HCT116 (cell line): ENCODE measurements around the gene NDUFAF2. TPM values are rescaled to one million over a fixed set of nuclear protein-coding genes. Genes with fewer than 3 reads are reported as not detected.

Experiments used
- ATAC-seq: fragments of 200-7000 bp; cut with Tn5 transposase; 2 replicates; pipeline ENCODE4 v1.9.1; 2020; ENCODE audit warnings: mild to moderate bottlenecking, moderate library complexity
- BruUV-seq: library from RNA; stranded (reverse); fragments of 400-500 nt; replicated peaks from 2 replicates; lab custom pipeline; 2021; lab: Mats Ljungman, UMichigan
- CTCF ChIA-PET: fragments of 300-600 bp; sonication (Branson Sonifier 250); formaldehyde crosslinking; loops from one replicate; lab custom pipeline; 2021; ENCODE audit warnings: antibody characterized with exemption; lab: Charles Lee
- POLR2A ChIA-PET: fragments of 300-600, 350-600 bp; sonication (Branson Sonifier 250); formaldehyde crosslinking; loops from one replicate; lab custom pipeline; 2021; ENCODE audit warnings: antibody characterized with exemption; lab: Charles Lee
- RAD21 ChIA-PET, 2 experiments: fragments of 300-600 bp; sonication (Branson Sonifier 250); formaldehyde crosslinking; loops; one replicate each; lab custom pipeline; 2023; ENCODE audit warnings: low total read pairs in 2 of 2; ENCODE audit not compliant: uncharacterized antibody in 2 of 2, unreplicated experiment in 2 of 2, low non-redundant PET in 1 of 2; lab: Charles Lee
- DNase-seq: peaks from one replicate; pipeline ENCODE4 v3.0.0-alpha.2; 2010; ENCODE audit warnings: low read depth, low spot score
- H2AFZ ChIP-seq: fragments of 200-600 bp; shearing (Covaris generic), sonication (generic); 2 replicates; pipeline ENCODE4 v1.6.1; 2017; ENCODE audit warnings: low read depth, mixed run types, mixed read lengths, antibody characterized with exemption, low read length; ENCODE audit not compliant: poor library complexity, severe bottlenecking
- H3K27ac ChIP-seq: 2 replicates; pipeline ENCODE4 v1.5.1; 2012; ENCODE audit warnings: low read depth, low read length
- H3K27me3 ChIP-seq: fragments of 200-600 bp; sonication (generic); 2 replicates; pipeline ENCODE4 v1.6.1; 2016; ENCODE audit warnings: mixed run types, low read length, mixed read lengths; ENCODE audit not compliant: insufficient read depth
- H3K36me3 ChIP-seq, 2 experiments: fragments of 200-500 bp in 1 of 2; fragments of 200-600 bp in 1 of 2; sonication (Bioruptor generic) in 1 of 2; sonication (generic) in 1 of 2; 2 replicates each; pipeline versions ENCODE4 v1.5.1 to v1.6.1; 2014 to 2016; ENCODE audit warnings: low read length in 2 of 2, inconsistent platforms in 1 of 2, mixed read lengths in 1 of 2, mixed run types in 1 of 2; ENCODE audit not compliant: insufficient read depth in 2 of 2, control insufficient read depth in 1 of 2
- H3K4me1 ChIP-seq, 2 experiments: fragments of 200-600 bp in 1 of 2; sonication (generic) in 1 of 2; 2 replicates each; pipeline versions ENCODE4 v1.5.1 to v1.6.1; 2012 to 2017; ENCODE audit warnings: low read length in 2 of 2, inconsistent platforms in 1 of 2, mild to moderate bottlenecking in 1 of 2, mixed read lengths in 1 of 2, mixed run types in 1 of 2, moderate library complexity in 1 of 2; ENCODE audit not compliant: insufficient read depth in 2 of 2, control insufficient read depth in 1 of 2
- H3K4me2 ChIP-seq: fragments of 200-600 bp; sonication (generic); 2 replicates; pipeline ENCODE4 v1.6.1; 2017; ENCODE audit warnings: mixed run types, low read length, mixed read lengths
- H3K4me3 ChIP-seq, 2 experiments: fragments of 200-600 bp in 1 of 2; sonication (generic) in 1 of 2; replicated peaks in 1 of 2; 2 replicates each; pipeline ENCODE4 v1.5.1; 2011 to 2016; ENCODE audit warnings: low read length in 2 of 2, control low read depth in 1 of 2, low read depth in 1 of 2, mild to moderate bottlenecking in 1 of 2, mixed read lengths in 1 of 2, mixed run types in 1 of 2
- H3K79me2 ChIP-seq: fragments of 200-600 bp; sonication (generic); 2 replicates; pipeline ENCODE4 v1.6.1; 2017; ENCODE audit warnings: mild to moderate bottlenecking, mixed run types, low read length, moderate library complexity, mixed read lengths; ENCODE audit not compliant: insufficient read depth
- H3K9ac ChIP-seq: fragments of 200-600 bp; sonication (generic); 2 replicates; pipeline ENCODE4 v1.6.1; 2016; ENCODE audit warnings: low read length, mixed read lengths
- H3K9me2 ChIP-seq: fragments of 200-600 bp; sonication (generic), shearing (Covaris generic); 2 replicates; pipeline ENCODE4 v1.6.1; 2017; ENCODE audit warnings: mixed run types, mild to moderate bottlenecking, moderate library complexity; ENCODE audit not compliant: insufficient read depth
- H3K9me3 ChIP-seq, 2 experiments: fragments of 200-500 bp in 1 of 2; fragments of 200-600 bp in 1 of 2; sonication (Bioruptor generic) in 1 of 2; sonication (generic) in 1 of 2; 2 replicates each; pipeline ENCODE4 v1.6.1; 2014 to 2017; ENCODE audit warnings: low read length in 2 of 2, mixed read lengths in 2 of 2, inconsistent platforms in 1 of 2, low read depth in 1 of 2, mild to moderate bottlenecking in 1 of 2, mixed run types in 1 of 2, moderate library complexity in 1 of 2; ENCODE audit not compliant: control insufficient read depth in 1 of 2, insufficient read depth in 1 of 2
- H4K20me1 ChIP-seq: fragments of 200-600 bp; sonication (generic), shearing (Covaris generic); 2 replicates; pipeline ENCODE4 v1.6.1; 2017; ENCODE audit warnings: mixed run types, mild to moderate bottlenecking, moderate library complexity; ENCODE audit not compliant: insufficient read depth
- CBX3 ChIP-seq: IDR thresholded peaks from 2 replicates; pipeline ENCODE4 v1.6.1; 2012; ENCODE audit warnings: low read depth
- CEBPB ChIP-seq: IDR thresholded peaks from 2 replicates; pipeline ENCODE4 v1.6.1; 2012; ENCODE audit warnings: low read depth
- EGR1 ChIP-seq: IDR thresholded peaks from 2 replicates; pipeline ENCODE4 v1.6.1; 2012; ENCODE audit warnings: low read depth
- ELF1 ChIP-seq: IDR thresholded peaks from 2 replicates; pipeline ENCODE4 v1.6.1; 2012; ENCODE audit warnings: low read depth, borderline replicate concordance
- EZH2phosphoT487 ChIP-seq: fragments of 200-600 bp; IDR thresholded peaks from 2 replicates; pipeline ENCODE4 v1.6.1; 2018; ENCODE audit warnings: antibody characterized with exemption, borderline replicate concordance
- FOSL1 ChIP-seq: IDR thresholded peaks from 2 replicates; pipeline ENCODE4 v1.6.1; 2012; ENCODE audit warnings: low read depth
- JUND ChIP-seq: IDR thresholded peaks from 2 replicates; pipeline ENCODE4 v1.6.1; 2012
- POLR2A ChIP-seq: IDR thresholded peaks from 2 replicates; pipeline ENCODE4 v1.7.0; 2011; ENCODE audit warnings: borderline replicate concordance; ENCODE audit not compliant: insufficient read depth, insufficient read length; ENCODE audit errors: extremely low read depth
- POLR2AphosphoS5 ChIP-seq: IDR thresholded peaks from 2 replicates; pipeline ENCODE4 v1.6.1; 2011; ENCODE audit warnings: mild to moderate bottlenecking, low read depth, low read length, moderate library complexity
- RAD21 ChIP-seq: IDR thresholded peaks from 2 replicates; pipeline ENCODE4 v1.6.1; 2012; ENCODE audit warnings: low read depth, mild to moderate bottlenecking
- SIN3A ChIP-seq: IDR thresholded peaks from 2 replicates; pipeline ENCODE4 v1.6.1; 2012; ENCODE audit warnings: low read depth
- SP1 ChIP-seq: IDR thresholded peaks from 2 replicates; pipeline ENCODE4 v1.6.1; 2012; ENCODE audit warnings: low read depth
- ZFX ChIP-seq: fragments of 450-650 bp; IDR thresholded peaks from 2 replicates; pipeline ENCODE4 v1.6.1; 2017
- ZNF274 ChIP-seq: fragments of 200-500 bp; sonication (Bioruptor generic); IDR thresholded peaks from 2 replicates; pipeline ENCODE4 v1.6.1; 2014; ENCODE audit warnings: mild to moderate bottlenecking, low read depth, low read length, inconsistent platforms
- intact Hi-C: fragments of 100-400 bp; cut with micrococcal nuclease; formaldehyde crosslinking; loops from 2 replicates; pipeline ENCODE4 v1.10.0; 2022
- total RNA-seq: library from RNA; stranded (reverse); gene quantifications from one replicate; pipeline ENCODE4 v1.2.1, GENCODE V29; 2021; ENCODE audit not compliant: unreplicated experiment
- TF ChIP-seq, protein P1 (sequence below), 3 experiments: fragments of 200-600 bp in 1 of 3; sonication (generic) in 1 of 3; IDR thresholded peaks in 2 of 3; conservative IDR thresholded peaks in 1 of 3; 2 replicates each; pipeline ENCODE4 v1.5.1; 2012 to 2017; ENCODE audit warnings: low read depth in 2 of 3, low read length in 2 of 3, antibody characterized with exemption in 1 of 3, borderline replicate concordance in 1 of 3, control low read depth in 1 of 3, mild to moderate bottlenecking in 1 of 3, mixed read lengths in 1 of 3, mixed run types in 1 of 3, moderate library complexity in 1 of 3; ENCODE audit not compliant: insufficient read depth in 1 of 3
- TF ChIP-seq, protein P2 (sequence below): IDR thresholded peaks from 2 replicates; pipeline ENCODE4 v1.6.1; 2012
- TF ChIP-seq, protein P3 (sequence below): IDR thresholded peaks from 2 replicates; pipeline ENCODE4 v1.6.1; 2012

Gene NDUFAF2
- total RNA-seq, 1 experiment from 2014 or later: 36.9 TPM

DNA sequence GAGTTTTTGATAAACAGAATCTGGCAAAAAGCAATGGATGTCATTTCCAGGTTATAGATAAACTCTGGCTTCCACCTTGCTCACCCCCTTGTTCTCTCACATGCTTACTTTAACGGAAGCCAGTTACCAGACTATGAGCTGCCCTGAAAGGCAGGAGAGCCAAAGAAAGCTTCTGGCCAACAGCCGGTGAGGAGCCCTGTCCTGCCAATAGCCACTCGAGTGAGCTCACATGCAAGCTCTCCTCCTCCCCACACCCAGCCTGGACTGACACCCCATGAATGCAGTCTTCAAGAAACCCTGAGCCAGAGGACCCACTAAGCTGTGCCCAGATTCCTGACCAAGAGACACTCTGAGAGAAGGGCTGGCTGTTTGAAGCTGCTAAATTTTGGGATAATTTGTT is 231.6 kb downstream of the NDUFAF2 start:
- ChIA-PET POLR2A (no interaction called here), CTCF (no interaction called here), RAD21 (no interaction called here)
- no TSS peak for BruUV-seq
- ATAC-seq (no peak), DNase-seq (no peak)
- no peak overlapping the region for H3K27ac ChIP-seq
- TF ChIP-seq CEBPB: no peak
- TF ChIP-seq SIN3A: no peak
- TF ChIP-seq POLR2AphosphoS5: no peak
- no peak for TF ChIP-seq ZFX
- no peak for TF ChIP-seq CBX3
- TF ChIP-seq FOSL1: no peak
- no peak for TF ChIP-seq RAD21
- no peak for TF ChIP-seq EGR1
- no peak for TF ChIP-seq POLR2A
- TF ChIP-seq EZH2phosphoT487: no peak
- TF ChIP-seq, protein P1, sequence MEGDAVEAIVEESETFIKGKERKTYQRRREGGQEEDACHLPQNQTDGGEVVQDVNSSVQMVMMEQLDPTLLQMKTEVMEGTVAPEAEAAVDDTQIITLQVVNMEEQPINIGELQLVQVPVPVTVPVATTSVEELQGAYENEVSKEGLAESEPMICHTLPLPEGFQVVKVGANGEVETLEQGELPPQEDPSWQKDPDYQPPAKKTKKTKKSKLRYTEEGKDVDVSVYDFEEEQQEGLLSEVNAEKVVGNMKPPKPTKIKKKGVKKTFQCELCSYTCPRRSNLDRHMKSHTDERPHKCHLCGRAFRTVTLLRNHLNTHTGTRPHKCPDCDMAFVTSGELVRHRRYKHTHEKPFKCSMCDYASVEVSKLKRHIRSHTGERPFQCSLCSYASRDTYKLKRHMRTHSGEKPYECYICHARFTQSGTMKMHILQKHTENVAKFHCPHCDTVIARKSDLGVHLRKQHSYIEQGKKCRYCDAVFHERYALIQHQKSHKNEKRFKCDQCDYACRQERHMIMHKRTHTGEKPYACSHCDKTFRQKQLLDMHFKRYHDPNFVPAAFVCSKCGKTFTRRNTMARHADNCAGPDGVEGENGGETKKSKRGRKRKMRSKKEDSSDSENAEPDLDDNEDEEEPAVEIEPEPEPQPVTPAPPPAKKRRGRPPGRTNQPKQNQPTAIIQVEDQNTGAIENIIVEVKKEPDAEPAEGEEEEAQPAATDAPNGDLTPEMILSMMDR (IDR thresholded peaks at IDR 0.05 in 2 of 3, conservative IDR thresholded peaks at IDR 0.05 in 1 of 3; ENCODE audit: borderline replicate concordance in 1 of 3, insufficient read depth in 1 of 3, low read depth in 2 of 3, low read length in 2 of 3): no peak
- no peaks in the 10 kb centered on the region for H3K36me3 ChIP-seq
- no peaks in the 10 kb centered on the region for H3K27me3 ChIP-seq
- H3K9me3 ChIP-seq: no peaks in the 10 kb centered on the region
- no peaks in the 10 kb centered on the region for H3K9me2 ChIP-seq
- no peak overlapping the region for H3K4me3 ChIP-seq
- no peaks in the 10 kb centered on the region for H3K79me2 ChIP-seq
- no peak overlapping the region for H3K4me2 ChIP-seq
- no peak overlapping the region for H3K9ac ChIP-seq
- H3K4me1 ChIP-seq: no peaks in the 10 kb centered on the region
- intact Hi-C loops: no loop called here
- no peaks in the 10 kb centered on the region for H4K20me1 ChIP-seq
- H2AFZ ChIP-seq: no peak overlapping the region

DNA sequence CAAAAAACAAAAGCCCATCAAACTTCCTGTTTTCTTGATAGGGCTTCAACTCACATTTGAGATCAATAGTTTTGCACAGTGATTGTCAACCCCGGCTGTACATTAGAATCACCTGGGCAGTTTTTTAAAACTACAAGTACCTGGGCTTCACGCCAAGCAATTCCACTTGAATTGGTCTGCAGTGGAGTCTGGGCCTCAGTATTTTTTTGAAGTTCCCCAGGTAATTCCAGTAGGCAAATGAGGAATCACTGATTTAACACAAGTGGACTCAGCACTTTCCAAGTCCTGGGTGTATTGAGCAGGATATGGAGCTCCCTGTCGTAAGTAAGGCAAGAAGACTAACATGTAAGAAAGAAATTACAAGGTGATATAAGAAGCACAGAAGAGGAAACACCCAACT is 232.1 kb downstream of the NDUFAF2 start:
- no peak for DNase-seq
- Histone ChIP-seq H3K4me2 (no peak overlapping the region), H3K79me2 (no peaks in the 10 kb centered on the region), H2AFZ (no peak overlapping the region), H3K4me1 (no peaks in the 10 kb centered on the region), H3K9ac (no peak overlapping the region), H3K4me3 (no peak overlapping the region), H3K27ac (no peak overlapping the region), H3K9me3 (no peaks in the 10 kb centered on the region), H3K27me3 (no peaks in the 10 kb centered on the region), H4K20me1 (no peaks in the 10 kb centered on the region), H3K9me2 (no peaks in the 10 kb centered on the region), H3K36me3 (no peaks in the 10 kb centered on the region)
- no peak for ATAC-seq
- intact Hi-C loops: no loop called here
- ChIA-PET POLR2A (no interaction called here), CTCF (no interaction called here), RAD21 (no interaction called here)
- no TSS peak for BruUV-seq
- TF ChIP-seq EGR1 (no peak), POLR2AphosphoS5 (no peak), ELF1 (no peak), RAD21 (no peak), EZH2phosphoT487 (no peak), CEBPB (no peak), JUND (no peak), POLR2A (no peak), SP1 (no peak), FOSL1 (no peak), ZNF274 (no peak)
- TF ChIP-seq, protein P1 (IDR thresholded peaks at IDR 0.05 in 2 of 3, conservative IDR thresholded peaks at IDR 0.05 in 1 of 3; ENCODE audit: borderline replicate concordance in 1 of 3, insufficient read depth in 1 of 3, low read depth in 2 of 3, low read length in 2 of 3): no peak
- TF ChIP-seq, protein P2, sequence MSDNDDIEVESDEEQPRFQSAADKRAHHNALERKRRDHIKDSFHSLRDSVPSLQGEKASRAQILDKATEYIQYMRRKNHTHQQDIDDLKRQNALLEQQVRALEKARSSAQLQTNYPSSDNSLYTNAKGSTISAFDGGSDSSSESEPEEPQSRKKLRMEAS: no peak
- TF ChIP-seq, protein P3, sequence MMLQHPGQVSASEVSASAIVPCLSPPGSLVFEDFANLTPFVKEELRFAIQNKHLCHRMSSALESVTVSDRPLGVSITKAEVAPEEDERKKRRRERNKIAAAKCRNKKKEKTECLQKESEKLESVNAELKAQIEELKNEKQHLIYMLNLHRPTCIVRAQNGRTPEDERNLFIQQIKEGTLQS: no peak
